Osteoblast (primary cell): ENCODE data around the gene DOC2A. TPM values are rescaled to one million over a fixed set of nuclear protein-coding genes. Genes with fewer than 3 reads are reported as not detected.

Experiments
- DNase-seq: peaks from one replicate; pipeline ENCODE4 v3.0.0; 2011; ENCODE audit warnings: low spot score, mixed read lengths; ENCODE audit not compliant: insufficient read length; ENCODE audit errors: missing footprints
- H2AFZ ChIP-seq: 2 replicates; pipeline ENCODE4 v1.6.0; 2011; ENCODE audit warnings: mild to moderate bottlenecking, low read length
- H3K27ac ChIP-seq: 2 replicates; pipeline ENCODE4 v1.5.1; 2011; ENCODE audit warnings: mild to moderate bottlenecking, low read depth, low read length, moderate library complexity
- H3K27me3 ChIP-seq: 2 replicates; pipeline ENCODE4 v1.6.0; 2012; ENCODE audit warnings: mild to moderate bottlenecking, control low read depth, inconsistent platforms, low read length, moderate library complexity; ENCODE audit not compliant: insufficient read depth
- H3K36me3 ChIP-seq: 2 replicates; pipeline ENCODE4 v1.5.1; 2011; ENCODE audit warnings: mild to moderate bottlenecking, low read length, control low read depth, moderate library complexity; ENCODE audit not compliant: insufficient read depth
- H3K4me1 ChIP-seq: 2 replicates; pipeline ENCODE4 v1.5.1; 2011; ENCODE audit warnings: mild to moderate bottlenecking, low read length, control low read depth, moderate library complexity; ENCODE audit not compliant: insufficient read depth
- H3K4me2 ChIP-seq: 2 replicates; pipeline ENCODE4 v1.6.0; 2011; ENCODE audit warnings: mild to moderate bottlenecking, low read length; ENCODE audit not compliant: insufficient read depth
- H3K4me3 ChIP-seq: fragments of 200-600 bp; sonication (generic); 3 replicates; pipeline ENCODE4 v1.5.1; 2012; ENCODE audit warnings: mild to moderate bottlenecking, low read length, inconsistent platforms; ENCODE audit not compliant: insufficient read depth
- H3K79me2 ChIP-seq: 2 replicates; pipeline ENCODE4 v1.6.0; 2012; ENCODE audit warnings: mild to moderate bottlenecking, low read length, control low read depth, inconsistent platforms; ENCODE audit not compliant: insufficient read depth
- H3K9me3 ChIP-seq: 2 replicates; pipeline ENCODE4 v1.5.1; 2011; ENCODE audit warnings: low read depth, low read length, control low read depth
- H4K20me1 ChIP-seq: 2 replicates; pipeline ENCODE4 v1.6.0; 2012; ENCODE audit warnings: mild to moderate bottlenecking, low read length, control low read depth; ENCODE audit not compliant: insufficient read depth
- total RNA-seq: library from RNA; depleted of rRNA; stranded (reverse); fragments of >200 nt; gene quantifications from 2 replicates; pipeline ENCODE4 v1.2.3, GENCODE V29; 2012
- TF ChIP-seq, protein P1 (sequence below): IDR thresholded peaks from 2 replicates; pipeline ENCODE4 v1.5.1; 2011; ENCODE audit warnings: mild to moderate bottlenecking, low read depth, low read length, moderate library complexity; ENCODE audit errors: extremely low read depth

DOC2A gene
- total RNA-seq, 1 donor, result not detected

DNA sequence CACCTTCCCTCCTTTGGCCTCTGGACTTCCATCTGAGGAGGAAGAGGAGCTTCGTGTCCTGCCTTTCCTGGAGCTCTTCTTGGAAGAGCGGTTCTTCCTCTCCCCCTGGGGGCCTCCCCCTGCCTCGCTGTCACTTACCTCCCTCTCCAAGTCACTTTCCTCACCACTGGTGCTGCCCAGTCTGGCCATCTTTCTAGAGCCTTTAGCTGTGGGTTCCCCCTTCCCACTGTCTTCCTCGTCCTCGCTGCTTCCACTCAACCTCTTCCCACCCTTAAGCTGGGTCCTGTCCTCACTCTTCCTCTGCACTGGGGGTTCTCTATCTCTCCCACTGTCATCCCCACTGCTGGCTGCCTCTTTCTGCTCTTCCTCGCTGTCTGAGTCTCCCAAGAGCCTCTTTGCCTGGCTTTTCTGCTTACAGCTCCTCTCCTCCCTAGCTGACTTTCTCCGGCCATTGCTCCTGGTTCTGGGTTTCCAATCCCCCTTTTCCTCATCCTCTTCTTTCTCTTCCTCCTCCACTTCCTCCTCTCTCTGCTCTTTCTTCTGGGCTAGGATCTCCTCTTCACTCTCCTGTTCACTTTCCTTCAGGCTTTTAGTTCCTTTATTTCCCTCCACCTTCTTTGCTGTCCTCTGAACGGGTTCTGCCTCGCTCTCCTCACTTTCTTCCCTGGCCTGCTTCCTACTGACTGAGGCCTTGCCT, 16.8 kb downstream of the DOC2A start:
- no peak for DNase-seq
- H3K27me3 ChIP-seq, result no peaks in the 10 kb centered on the region
- H3K4me1 ChIP-seq, result peaks cover 19% of the 10 kb centered on the region
- peak overlapping the region; percentile 98 for H3K4me2 ChIP-seq
- H3K9me3 ChIP-seq, result no peaks in the 10 kb centered on the region
- peaks cover 42% of the 10 kb centered on the region for H3K36me3 ChIP-seq
- H3K4me3 ChIP-seq, result peak overlapping the region; percentile 93
- no peak overlapping the region for H2AFZ ChIP-seq
- H3K27ac ChIP-seq, result no peak overlapping the region
- no peaks in the 10 kb centered on the region for H4K20me1 ChIP-seq
- TF ChIP-seq, protein P1, sequence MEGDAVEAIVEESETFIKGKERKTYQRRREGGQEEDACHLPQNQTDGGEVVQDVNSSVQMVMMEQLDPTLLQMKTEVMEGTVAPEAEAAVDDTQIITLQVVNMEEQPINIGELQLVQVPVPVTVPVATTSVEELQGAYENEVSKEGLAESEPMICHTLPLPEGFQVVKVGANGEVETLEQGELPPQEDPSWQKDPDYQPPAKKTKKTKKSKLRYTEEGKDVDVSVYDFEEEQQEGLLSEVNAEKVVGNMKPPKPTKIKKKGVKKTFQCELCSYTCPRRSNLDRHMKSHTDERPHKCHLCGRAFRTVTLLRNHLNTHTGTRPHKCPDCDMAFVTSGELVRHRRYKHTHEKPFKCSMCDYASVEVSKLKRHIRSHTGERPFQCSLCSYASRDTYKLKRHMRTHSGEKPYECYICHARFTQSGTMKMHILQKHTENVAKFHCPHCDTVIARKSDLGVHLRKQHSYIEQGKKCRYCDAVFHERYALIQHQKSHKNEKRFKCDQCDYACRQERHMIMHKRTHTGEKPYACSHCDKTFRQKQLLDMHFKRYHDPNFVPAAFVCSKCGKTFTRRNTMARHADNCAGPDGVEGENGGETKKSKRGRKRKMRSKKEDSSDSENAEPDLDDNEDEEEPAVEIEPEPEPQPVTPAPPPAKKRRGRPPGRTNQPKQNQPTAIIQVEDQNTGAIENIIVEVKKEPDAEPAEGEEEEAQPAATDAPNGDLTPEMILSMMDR, result no peak
- peaks cover 11% of the 10 kb centered on the region for H3K79me2 ChIP-seq

DNA sequence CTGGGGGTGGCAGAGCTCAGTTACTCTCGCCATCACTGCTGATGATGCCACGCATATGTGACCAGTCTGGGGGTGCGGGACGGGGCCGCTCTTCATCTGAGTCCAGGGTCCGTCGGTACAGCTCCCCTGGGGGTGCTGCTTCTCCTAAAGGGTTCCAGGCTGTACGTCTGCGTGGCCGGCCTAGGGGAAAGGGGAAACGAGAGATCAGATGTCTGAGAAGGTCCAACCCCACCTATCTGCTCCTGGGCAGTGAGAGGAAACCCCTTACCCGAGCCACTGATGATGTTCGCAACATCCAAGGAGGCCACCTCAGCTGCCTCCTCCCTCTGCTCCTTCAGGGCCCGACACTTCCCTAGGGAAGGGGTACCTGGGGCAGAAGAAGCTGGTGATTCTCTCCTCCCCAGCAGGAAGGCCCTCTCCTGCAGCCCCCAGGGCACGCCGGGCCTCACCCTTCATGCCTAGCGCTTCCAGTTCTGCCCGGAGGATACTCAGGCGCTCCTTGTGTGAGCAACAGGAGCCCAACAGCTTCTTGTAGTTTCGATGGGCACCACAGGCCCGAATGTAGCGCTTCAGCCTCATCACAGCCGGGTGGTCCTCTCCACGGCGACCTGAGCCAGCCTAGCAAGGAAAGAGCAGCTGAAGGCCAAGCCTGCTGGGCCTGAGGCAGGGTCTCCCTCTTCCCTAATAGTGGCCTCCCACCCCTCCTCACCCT, 17.5 kb downstream of the DOC2A start:
- no peaks in the 10 kb centered on the region for H3K27me3 ChIP-seq
- H3K9me3 ChIP-seq, result no peaks in the 10 kb centered on the region
- peaks cover 49% of the 10 kb centered on the region for H3K36me3 ChIP-seq

DNA sequence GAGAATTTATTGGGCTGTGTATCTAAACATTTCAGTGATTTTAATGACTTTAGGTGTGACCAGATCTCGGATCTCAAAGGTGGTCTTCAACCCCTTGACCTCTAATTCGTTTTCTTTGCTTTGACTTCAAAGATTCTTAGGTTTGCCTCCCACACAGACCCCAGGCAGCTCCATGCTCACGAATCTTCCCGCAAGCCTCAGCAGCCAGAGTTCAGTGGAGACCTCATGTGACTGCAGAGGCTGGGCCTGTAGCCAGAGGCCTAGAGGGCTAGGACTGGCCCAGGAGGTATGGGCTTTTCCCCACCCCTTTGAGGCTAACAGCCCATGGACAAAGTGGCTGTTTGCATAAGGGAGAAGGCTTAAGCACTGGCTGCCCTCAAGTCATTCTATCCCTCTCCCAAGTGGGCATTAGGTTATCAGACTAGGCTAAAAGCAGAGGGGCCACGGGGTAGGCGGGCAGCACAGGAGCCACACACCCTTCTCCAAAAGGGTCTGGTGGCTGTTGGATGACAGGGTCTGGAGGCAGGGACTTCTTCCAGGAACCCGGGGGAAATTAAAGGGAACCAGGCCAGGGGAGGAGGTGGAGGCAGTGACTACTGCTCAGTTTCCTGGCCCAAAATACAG, 18.4 kb downstream of the DOC2A start:
- Histone ChIP-seq H4K20me1 (peaks cover 5% of the 10 kb centered on the region), H2AFZ (no peak overlapping the region), H3K4me2 (no peak overlapping the region), H3K79me2 (peaks cover 11% of the 10 kb centered on the region), H3K4me1 (peaks cover 19% of the 10 kb centered on the region), H3K27ac (no peak overlapping the region), H3K9me3 (no peaks in the 10 kb centered on the region), H3K36me3 (peaks cover 55% of the 10 kb centered on the region), H3K4me3 (no peak overlapping the region), H3K27me3 (no peaks in the 10 kb centered on the region)
- DNase-seq, result no peak
- TF ChIP-seq, protein P1, result no peak

More for the DNA sequence above, 17.5 kb downstream of the DOC2A start:
- Histone ChIP-seq H3K27ac (no peak overlapping the region), H3K79me2 (peaks cover 11% of the 10 kb centered on the region), H3K4me2 (no peak overlapping the region), H3K4me3 (no peak overlapping the region), H2AFZ (no peak overlapping the region), H3K4me1 (peaks cover 19% of the 10 kb centered on the region), H4K20me1 (peaks cover 5% of the 10 kb centered on the region)
- TF ChIP-seq, protein P1, result no peak
- DNase-seq, result peak; percentile 69

DNA sequence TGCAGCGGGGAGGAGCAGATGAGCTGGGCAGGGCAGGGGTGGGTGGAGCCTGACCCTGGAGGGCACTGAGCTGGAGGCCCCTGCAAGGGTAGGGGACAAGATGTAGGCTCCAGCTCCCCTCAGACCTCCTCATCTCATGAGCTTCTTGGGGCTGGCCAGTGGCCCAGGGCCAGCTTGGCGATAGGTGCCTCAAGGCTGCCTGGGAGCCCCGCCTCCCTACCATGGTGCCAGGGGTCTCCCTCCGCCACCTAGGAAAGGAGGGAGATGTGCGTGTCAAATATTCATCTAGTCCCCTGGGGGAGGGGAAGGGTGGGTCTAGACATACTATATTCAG, 19.3 kb downstream of the DOC2A start:
- Histone ChIP-seq H3K27me3 (no peaks in the 10 kb centered on the region), H3K4me2 (no peak overlapping the region), H3K9me3 (no peaks in the 10 kb centered on the region), H3K36me3 (peaks cover 61% of the 10 kb centered on the region), H2AFZ (no peak overlapping the region), H3K27ac (no peak overlapping the region), H3K79me2 (peaks cover 6% of the 10 kb centered on the region), H4K20me1 (peaks cover 5% of the 10 kb centered on the region), H3K4me1 (peaks cover 13% of the 10 kb centered on the region), H3K4me3 (no peak overlapping the region)
- TF ChIP-seq, protein P1, result no peak
- DNase-seq, result no peak
